Psoas muscle (tissue), 8 donors: Measurements from ENCODE around the gene ATP9A. TPM values are rescaled to one million over a fixed set of nuclear protein-coding genes. Genes with fewer than 3 reads are reported as not detected.

Source experiments
- ATAC-seq, 4 donors: fragments of 200-7000 bp; cut with Tn5 transposase; one replicate each; pipeline ENCODE4 v1.9.1; 2020; ENCODE audit warnings: moderate library complexity in 3 of 4, mild to moderate bottlenecking in 2 of 4
- DNase-seq, 2 donors: peaks; one replicate each; pipeline ENCODE4 v3.0.0-alpha.2; 2020
- H3K27ac ChIP-seq: fragments of 200-600 bp; one replicate; pipeline ENCODE4 v1.8.0; 2022
- H3K27me3 ChIP-seq, 3 donors: fragments of 200-600 bp in 1 of 3; one replicate each; pipeline versions ENCODE4 v1.6.1 to v1.8.0; 2013 to 2022; ENCODE audit warnings: low read length in 2 of 3, mild to moderate bottlenecking in 2 of 3, moderate library complexity in 1 of 3; ENCODE audit not compliant: insufficient read depth in 3 of 3
- H3K36me3 ChIP-seq, 2 donors: fragments of 200-600 bp in 1 of 2; one replicate each; pipeline versions ENCODE4 v1.6.1 to v1.8.0; 2013 to 2022; ENCODE audit warnings: low read depth in 1 of 2, mild to moderate bottlenecking in 1 of 2, moderate library complexity in 1 of 2; ENCODE audit not compliant: insufficient read depth in 1 of 2
- H3K4me1 ChIP-seq: fragments of 200-600 bp; one replicate; pipeline ENCODE4 v1.8.0; 2022
- H3K4me3 ChIP-seq: fragments of 200-600 bp; one replicate; pipeline ENCODE4 v1.8.0; 2022; ENCODE audit warnings: mild to moderate bottlenecking
- H3K9me3 ChIP-seq: fragments of 200-600 bp; one replicate; pipeline ENCODE4 v1.8.0; 2022
- WGBS, 3 donors: extraction: QIAGEN DNeasy Blood & Tissue Kit; methylation state at CpG; one replicate each; pipeline versions ENCODE4 v1.1.6 to v1.1.7; 2013; 5-methylcytosine and 5-hydroxymethylcytosine counted together
- intact Hi-C, 2 donors: fragments of 100-400 bp; cut with DNase I; formaldehyde crosslinking; loops; one replicate each; pipeline versions ENCODE4 v1.11.0 to v1.14.2; 2022
- polyA plus RNA-seq, 3 donors: library from polyadenylated mRNA; stranded (reverse); fragments of 200-250 nt; gene quantifications; one replicate each; pipeline ENCODE4 v1.2.3, GENCODE V29; 2013
- total RNA-seq, 4 donors: library from RNA; stranded (reverse); fragmentation: NEBNext Ultra II Directional in 2 of 4; extraction: Animal tissue kit (Norgen Biotek cat#: 25700) in 2 of 4; gene quantifications; one replicate each; pipeline versions ENCODE4 v1.2.1 to v1.2.4, GENCODE V29; 2021 to 2023
- TF ChIP-seq, protein P1 (sequence below): fragments of 200-600 bp; IDR thresholded peaks from one replicate; pipeline ENCODE4 v1.8.0; 2022; ENCODE audit warnings: antibody characterized with exemption
- donor health status: healthy with polysubstance abuse.
- donor health status: DM: no; HTN: no; CAD: no; lungs with moderate emphysema.
- donor health status: Bipolar disorder and iron deficiency.
- donor health status: healthy.
- donor health status: DM: yes; HTN: yes; CAD: no.
- donor health status: DM: no; HTN: no; CAD: no.
- donor health status: DM: no; HTN: no; CAD: no.
- donor health status: DM: yes; HTN: yes; CAD: no.

The ATP9A gene
- total and polyA plus RNA-seq, 7 donors: 1.8 to 42.3 (median 17.2) TPM

DNA sequence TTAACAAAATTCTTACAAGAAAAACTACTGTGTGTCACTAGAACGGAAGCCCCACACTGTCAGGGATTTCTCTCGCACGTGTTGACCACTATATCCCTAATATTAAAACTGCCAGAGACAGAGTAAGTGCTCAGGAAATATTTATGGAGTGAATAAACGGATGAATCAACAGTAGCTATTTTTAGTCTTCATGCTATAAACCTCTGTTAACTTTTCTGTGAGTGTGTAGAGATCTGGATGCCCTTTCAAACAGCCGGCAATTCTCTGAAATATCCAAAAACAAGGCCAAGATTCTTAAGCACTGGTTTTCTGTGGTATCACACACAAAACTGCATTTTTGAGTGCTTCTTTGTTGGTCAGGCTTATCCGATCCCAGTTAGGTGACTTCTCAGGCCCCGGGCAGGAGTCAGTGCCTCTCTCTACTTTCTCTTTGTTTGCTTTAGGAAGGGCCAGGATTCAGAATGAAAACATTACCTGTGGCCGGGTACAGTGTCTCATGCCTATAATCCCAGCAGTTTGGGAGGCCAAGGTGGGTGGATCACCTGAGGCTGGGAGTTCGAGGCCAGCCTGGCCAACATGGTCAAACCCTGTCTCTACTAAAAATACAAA lies 15.7 kb downstream of the ATP9A start:
- TF ChIP-seq, protein P1, sequence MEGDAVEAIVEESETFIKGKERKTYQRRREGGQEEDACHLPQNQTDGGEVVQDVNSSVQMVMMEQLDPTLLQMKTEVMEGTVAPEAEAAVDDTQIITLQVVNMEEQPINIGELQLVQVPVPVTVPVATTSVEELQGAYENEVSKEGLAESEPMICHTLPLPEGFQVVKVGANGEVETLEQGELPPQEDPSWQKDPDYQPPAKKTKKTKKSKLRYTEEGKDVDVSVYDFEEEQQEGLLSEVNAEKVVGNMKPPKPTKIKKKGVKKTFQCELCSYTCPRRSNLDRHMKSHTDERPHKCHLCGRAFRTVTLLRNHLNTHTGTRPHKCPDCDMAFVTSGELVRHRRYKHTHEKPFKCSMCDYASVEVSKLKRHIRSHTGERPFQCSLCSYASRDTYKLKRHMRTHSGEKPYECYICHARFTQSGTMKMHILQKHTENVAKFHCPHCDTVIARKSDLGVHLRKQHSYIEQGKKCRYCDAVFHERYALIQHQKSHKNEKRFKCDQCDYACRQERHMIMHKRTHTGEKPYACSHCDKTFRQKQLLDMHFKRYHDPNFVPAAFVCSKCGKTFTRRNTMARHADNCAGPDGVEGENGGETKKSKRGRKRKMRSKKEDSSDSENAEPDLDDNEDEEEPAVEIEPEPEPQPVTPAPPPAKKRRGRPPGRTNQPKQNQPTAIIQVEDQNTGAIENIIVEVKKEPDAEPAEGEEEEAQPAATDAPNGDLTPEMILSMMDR: no peak
- 26 to 45% (median 40%) methylated on average over 9 of the region's 9 CpGs for WGBS, 3 donors
- Histone ChIP-seq H3K9me3 (no peaks in the 10 kb centered on the region), H3K27ac (peak overlapping the region; percentile 47), H3K27me3 (no peaks in the 10 kb centered on the region), H3K36me3 (no peaks in the 10 kb centered on the region), H3K4me3 (no peak overlapping the region), H3K4me1 (peaks cover 22% of the 10 kb centered on the region)
- ATAC-seq (peak; percentile 38 to 69 (median 53)), DNase-seq (no peak)
- intact Hi-C loops: no loop called here

DNA sequence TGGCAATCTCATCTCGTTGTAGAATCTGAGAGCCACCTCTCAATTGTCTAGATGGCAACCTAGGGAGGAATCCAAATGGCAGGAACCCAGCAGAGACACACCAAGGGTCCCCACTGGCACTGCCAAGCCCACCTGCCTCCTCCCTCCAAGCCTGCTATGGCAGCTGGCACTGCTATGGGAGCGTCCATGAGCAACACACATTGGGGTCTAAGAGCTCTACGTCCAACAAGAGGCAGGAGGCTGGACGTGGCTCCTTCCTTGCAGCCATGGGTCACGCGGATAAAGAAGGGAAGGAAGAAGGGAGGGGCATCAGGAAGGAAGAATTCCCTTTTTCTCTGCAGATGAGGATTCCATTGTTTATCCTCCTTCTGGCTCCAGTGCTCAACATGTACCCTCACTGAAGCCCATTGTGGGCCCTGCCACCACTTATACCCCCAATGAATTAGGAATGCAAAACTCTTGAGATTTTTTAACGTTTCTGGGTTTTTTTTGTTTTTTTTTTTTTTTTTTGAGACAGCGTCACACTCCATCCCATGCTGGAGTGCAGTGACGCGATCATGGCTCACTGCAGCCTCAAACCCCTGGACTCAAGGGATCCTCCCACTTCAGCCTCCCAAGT lies 17.3 kb downstream of the ATP9A start:
- no peak for ATAC-seq

GRCh38 chr20:51750037-51750769 lies 18.0 kb downstream of the ATP9A start:
- WGBS, 3 donors: 64 to 72% (median 71%) methylated on average over 19 of the region's 19 CpGs
- H3K36me3 ChIP-seq: no peaks in the 10 kb centered on the region
- no peaks in the 10 kb centered on the region for H3K27me3 ChIP-seq
- TF ChIP-seq, protein P1: no peak
- peak overlapping the region; percentile 69 for H3K27ac ChIP-seq
- intact Hi-C loops: no loop called here
- peaks cover 22% of the 10 kb centered on the region for H3K4me1 ChIP-seq
- ATAC-seq (peak; percentile 90 to 98 (median 94)), DNase-seq (peak; percentile 70 to 73)
- no peaks in the 10 kb centered on the region for H3K9me3 ChIP-seq
- no peak overlapping the region for H3K4me3 ChIP-seq

More for the DNA sequence above, 17.3 kb downstream of the ATP9A start:
- Histone ChIP-seq H3K27ac (no peak overlapping the region), H3K4me3 (no peak overlapping the region), H3K36me3 (no peaks in the 10 kb centered on the region), H3K4me1 (peaks cover 22% of the 10 kb centered on the region), H3K9me3 (no peaks in the 10 kb centered on the region), H3K27me3 (no peaks in the 10 kb centered on the region)
- intact Hi-C loops: no loop called here
- WGBS, 3 donors: 79 to 85% (median 84%) methylated on average over 10 of the region's 10 CpGs
- DNase-seq: no peak
- TF ChIP-seq, protein P1: no peak

DNA sequence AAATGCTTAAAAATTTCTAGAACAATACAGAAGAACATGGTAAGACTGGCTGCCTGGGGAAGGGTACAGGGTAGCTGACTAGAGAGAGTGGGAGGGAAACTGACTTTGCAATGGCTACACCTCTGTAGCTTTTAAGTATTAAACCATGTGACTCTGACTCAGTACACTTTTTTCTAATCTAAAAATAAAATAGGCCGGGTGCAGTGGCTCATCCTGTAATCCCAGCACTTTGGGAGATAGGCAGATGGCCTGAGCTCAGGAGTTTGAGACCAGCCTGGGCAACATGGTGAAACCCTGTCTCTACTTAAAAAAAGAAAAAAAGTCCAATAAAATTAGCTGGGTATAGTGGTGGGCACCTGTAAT lies 18.5 kb downstream of the ATP9A start:
- Histone ChIP-seq H3K4me3 (no peak overlapping the region), H3K9me3 (no peaks in the 10 kb centered on the region), H3K27ac (peak overlapping the region; percentile 69), H3K36me3 (no peaks in the 10 kb centered on the region), H3K4me1 (peaks cover 22% of the 10 kb centered on the region), H3K27me3 (no peaks in the 10 kb centered on the region)
- WGBS, 3 donors: 6 to 12% (median 10%) methylated on average over 1 of the region's 1 CpG
- TF ChIP-seq, protein P1: no peak
- no peak for DNase-seq
- peak; percentile 64 to 77 (median 74) for ATAC-seq
- intact Hi-C loops: no loop called here
